Kidney glomerular epithelial cell (primary cell): Measurements from ENCODE around the gene PTPRD.
A peak's percentile ranks its signal among the peaks of the same experiment; 100 is the strongest.

Experiments
- DNase-seq: peaks from one replicate; lab custom pipeline; 2025; lab: John Stamatoyannopoulos, UW

PTPRD gene

GRCh38 chr9:9893837-9894236 is 719.0 kb downstream of the PTPRD start:
- DNase-seq: no peak

- no peak for DNase-seq
Measured at GRCh38 chr9:9892217-9892616, 720.6 kb downstream of the PTPRD start.

- DNase-seq: no peak
Measured at GRCh38 chr9:9881692-9882091, 731.1 kb downstream of the PTPRD start.

GRCh38 chr9:9874270-9874669 is 738.5 kb downstream of the PTPRD start:
- no peak for DNase-seq

- no peak for DNase-seq
Measured at GRCh38 chr9:9862235-9862810, 750.5 kb downstream of the PTPRD start.

- DNase-seq: no peak
Measured at GRCh38 chr9:9855177-9856078, 757.4 kb downstream of the PTPRD start.

- no peak for DNase-seq
Measured at GRCh38 chr9:9847750-9848149, 765.1 kb downstream of the PTPRD start.

- no peak for DNase-seq
Measured at GRCh38 chr9:9846557-9846956, 766.2 kb downstream of the PTPRD start.

GRCh38 chr9:9820436-9820835 is 792.4 kb downstream of the PTPRD start:
- DNase-seq: peak; percentile 36

GRCh38 chr9:9819886-9820285 is 792.9 kb downstream of the PTPRD start:
- no peak for DNase-seq

GRCh38 chr9:9817176-9817575 is 795.6 kb downstream of the PTPRD start:
- DNase-seq: no peak

- DNase-seq: no peak
Measured at GRCh38 chr9:9804109-9804508, 808.7 kb downstream of the PTPRD start.

- DNase-seq: no peak
Measured at GRCh38 chr9:9799287-9799686, 813.5 kb downstream of the PTPRD start.

GRCh38 chr9:9792144-9792857 is 820.5 kb downstream of the PTPRD start:
- no peak for DNase-seq

GRCh38 chr9:9791611-9792010 is 821.2 kb downstream of the PTPRD start:
- peak; percentile 39 for DNase-seq

GRCh38 chr9:9790216-9790872 is 822.5 kb downstream of the PTPRD start:
- DNase-seq: peak; percentile 34

- DNase-seq: no peak
Measured at GRCh38 chr9:9783711-9784110, 829.1 kb downstream of the PTPRD start.

- DNase-seq: no peak
Measured at GRCh38 chr9:9783211-9783610, 829.6 kb downstream of the PTPRD start.

- no peak for DNase-seq
Measured at GRCh38 chr9:9778293-9778692, 834.5 kb downstream of the PTPRD start.

- no peak for DNase-seq
Measured at GRCh38 chr9:9774471-9774870, 838.3 kb downstream of the PTPRD start.

GRCh38 chr9:9771314-9771713 is 841.5 kb downstream of the PTPRD start:
- no peak for DNase-seq

GRCh38 chr9:9764821-9765220 is 848.0 kb downstream of the PTPRD start:
- DNase-seq: no peak
